IMR-90 (cell line): ENCODE data around the gene TRIP6. TPM values are rescaled to one million over a fixed set of nuclear protein-coding genes. Genes with fewer than 3 reads are reported as not detected.

Source experiments
- ATAC-seq: fragments of 200-7000 bp; cut with Tn5 transposase; 2 replicates; pipeline ENCODE4 v1.9.1; 2020; ENCODE audit warnings: low read depth, mild to moderate bottlenecking, moderate library complexity
- BruUV-seq: library from RNA; stranded (reverse); fragments of 400-500 nt; replicated peaks from 2 replicates; lab custom pipeline; 2021; lab: Mats Ljungman, UMichigan
- CTCF ChIA-PET: fragments of 300-600 bp; formaldehyde crosslinking; extraction: SDS; loops from one replicate; lab custom pipeline; 2021; ENCODE audit warnings: antibody characterized with exemption; lab: Yijun Ruan, JAX
- POLR2A ChIA-PET: fragments of 300-600 bp; sonication (Branson Sonifier 250); formaldehyde crosslinking; loops from one replicate; lab custom pipeline; 2022; ENCODE audit warnings: antibody characterized with exemption; ENCODE audit not compliant: unreplicated experiment; lab: Charles Lee
- DNase-seq: peaks from one replicate; pipeline ENCODE4 v3.0.0; 2013
- H2AFZ ChIP-seq: replicated peaks from 2 replicates; pipeline ENCODE3; 2013; ENCODE audit warnings: low read length, mild to moderate bottlenecking; ENCODE audit not compliant: poor library complexity
- H2AK5ac ChIP-seq: 2 replicates; pipeline ENCODE4 v1.6.1; 2013; ENCODE audit warnings: low read depth, low read length, inconsistent platforms
- H2AK9ac ChIP-seq: replicated peaks from 2 replicates; pipeline ENCODE3; 2013; ENCODE audit warnings: mild to moderate bottlenecking, low read depth, low read length, moderate library complexity; ENCODE audit not compliant: poor library complexity
- H2BK120ac ChIP-seq: 2 replicates; pipeline ENCODE4 v1.6.1; 2013; ENCODE audit warnings: low read depth, low read length, inconsistent platforms
- H2BK15ac ChIP-seq: 3 replicates; pipeline ENCODE4 v1.6.1; 2013; ENCODE audit warnings: low read depth, low read length, inconsistent platforms
- H2BK20ac ChIP-seq: 2 replicates; pipeline ENCODE4 v1.6.1; 2013; ENCODE audit warnings: low read depth, mild to moderate bottlenecking, inconsistent platforms, low read length, moderate library complexity
- H2BK5ac ChIP-seq: 2 replicates; pipeline ENCODE4 v1.6.1; 2013; ENCODE audit warnings: mild to moderate bottlenecking, low read depth, low read length, inconsistent platforms; ENCODE audit not compliant: poor library complexity, severe bottlenecking
- H3K14ac ChIP-seq: replicated peaks from 2 replicates; pipeline ENCODE4 v1.6.1; 2013; ENCODE audit warnings: low read depth, low read length, inconsistent platforms
- H3K18ac ChIP-seq: 2 replicates; pipeline ENCODE4 v1.6.1; 2013; ENCODE audit warnings: low read depth, low read length, control low read depth
- H3K23ac ChIP-seq: 2 replicates; pipeline ENCODE4 v1.6.1; 2013; ENCODE audit warnings: low read depth, low read length, inconsistent platforms
- H3K27ac ChIP-seq: 2 replicates; pipeline ENCODE4 v1.5.1; 2013; ENCODE audit warnings: mild to moderate bottlenecking, control low read depth, low read length; ENCODE audit not compliant: insufficient read depth
- H3K27me3 ChIP-seq: 2 replicates; pipeline ENCODE4 v1.6.1; 2013; ENCODE audit warnings: low read length; ENCODE audit not compliant: control insufficient read depth, insufficient read depth
- H3K36me3 ChIP-seq: 2 replicates; pipeline ENCODE4 v1.6.1; 2013; ENCODE audit warnings: low read length, mixed read lengths; ENCODE audit not compliant: control insufficient read depth, insufficient read depth
- H3K4ac ChIP-seq: 2 replicates; pipeline ENCODE4 v1.6.1; 2013; ENCODE audit warnings: low read depth, low read length, inconsistent platforms
- H3K4me1 ChIP-seq: 2 replicates; pipeline ENCODE4 v1.6.1; 2013; ENCODE audit warnings: low read length, mixed read lengths; ENCODE audit not compliant: control insufficient read depth, insufficient read depth
- H3K4me2 ChIP-seq: 2 replicates; pipeline ENCODE4 v1.6.1; 2013; ENCODE audit warnings: low read depth, mild to moderate bottlenecking, control low read depth, low read length, moderate library complexity
- H3K4me3 ChIP-seq: 2 replicates; pipeline ENCODE4 v1.5.1; 2013; ENCODE audit warnings: low read depth, mild to moderate bottlenecking, control low read depth, low read length, moderate library complexity; ENCODE audit not compliant: insufficient read depth
- H3K56ac ChIP-seq: 2 replicates; pipeline ENCODE4 v1.6.1; 2013; ENCODE audit warnings: low read length, inconsistent platforms; ENCODE audit not compliant: insufficient read depth; ENCODE audit errors: extremely low read depth
- H3K79me1 ChIP-seq, 2 experiments: 2 replicates each; pipeline ENCODE4 v1.6.1; 2013; ENCODE audit warnings: low read length in 2 of 2, inconsistent platforms in 1 of 2, low read depth in 1 of 2
- H3K9ac ChIP-seq: 2 replicates; pipeline ENCODE4 v1.6.1; 2013; ENCODE audit warnings: low read depth, low read length, control low read depth
- H3K9me1 ChIP-seq: 2 replicates; pipeline ENCODE4 v1.6.1; 2013; ENCODE audit warnings: low read length, inconsistent platforms; ENCODE audit not compliant: insufficient read depth
- H3K9me3 ChIP-seq: 2 replicates; pipeline ENCODE4 v1.6.1; 2013; ENCODE audit warnings: low read length; ENCODE audit not compliant: control insufficient read depth, insufficient read depth
- H4K20me1 ChIP-seq: 2 replicates; pipeline ENCODE4 v1.6.1; 2013; ENCODE audit warnings: low read length, inconsistent platforms; ENCODE audit not compliant: insufficient read depth
- H4K5ac ChIP-seq: 2 replicates; pipeline ENCODE4 v1.6.1; 2013; ENCODE audit warnings: mild to moderate bottlenecking, low read depth, low read length, control low read depth
- H4K8ac ChIP-seq, 2 experiments: 2 replicates each; pipeline ENCODE4 v1.6.1; 2013; ENCODE audit warnings: low read depth in 2 of 2, low read length in 2 of 2, control low read depth in 1 of 2, inconsistent platforms in 1 of 2
- H4K91ac ChIP-seq: 2 replicates; pipeline ENCODE4 v1.6.1; 2013; ENCODE audit warnings: low read depth, low read length, inconsistent platforms; ENCODE audit not compliant: insufficient read depth
- BHLHE40 ChIP-seq: fragments of 150-350 bp; IDR thresholded peaks from 2 replicates; pipeline ENCODE4 v1.6.1; 2016; ENCODE audit warnings: mild to moderate bottlenecking, low read depth, low read length
- CEBPB ChIP-seq: IDR thresholded peaks from 2 replicates; pipeline ENCODE4 v1.6.1; 2012; ENCODE audit warnings: low read depth, low read length, improper control_type of control experiment
- CHD1 ChIP-seq: IDR thresholded peaks from 2 replicates; pipeline ENCODE4 v1.6.1; 2012; ENCODE audit warnings: low read depth, low read length, improper control_type of control experiment
- CTCF ChIP-seq: conservative IDR thresholded peaks from 2 replicates; pipeline ENCODE4 v1.5.1; 2012; ENCODE audit warnings: mild to moderate bottlenecking, low read depth, low read length, improper control_type of control experiment
- ELK1 ChIP-seq: fragments of 150-350 bp; IDR thresholded peaks from 2 replicates; pipeline ENCODE4 v1.6.1; 2016; ENCODE audit warnings: low read depth, mild to moderate bottlenecking, low read length, moderate library complexity, borderline replicate concordance
- FOS ChIP-seq: fragments of 150-350 bp; IDR thresholded peaks from 2 replicates; pipeline ENCODE4 v1.6.1; 2016; ENCODE audit warnings: low read depth, low read length
- MAFK ChIP-seq: IDR thresholded peaks from 2 replicates; pipeline ENCODE4 v1.6.1; 2012; ENCODE audit warnings: low read depth, low read length, improper control_type of control experiment
- MAZ ChIP-seq: IDR thresholded peaks from 2 replicates; pipeline ENCODE4 v1.6.1; 2012; ENCODE audit warnings: low read depth, mild to moderate bottlenecking, low read length, improper control_type of control experiment, moderate library complexity, borderline replicate concordance
- MXI1 ChIP-seq: IDR thresholded peaks from 2 replicates; pipeline ENCODE4 v1.6.1; 2012; ENCODE audit warnings: low read depth, mild to moderate bottlenecking, low read length, moderate library complexity, borderline replicate concordance
- NFE2L2 ChIP-seq: fragments of 150-350 bp; IDR thresholded peaks from 2 replicates; pipeline ENCODE4 v1.6.1; 2016; ENCODE audit warnings: low read depth, mild to moderate bottlenecking, low read length
- POLR2A ChIP-seq: IDR thresholded peaks from 2 replicates; pipeline ENCODE4 v1.6.1; 2012; ENCODE audit warnings: mild to moderate bottlenecking, low read depth, low read length
- RAD21 ChIP-seq: IDR thresholded peaks from 2 replicates; pipeline ENCODE4 v1.6.1; 2012; ENCODE audit warnings: low read length, improper control_type of control experiment
- RCOR1 ChIP-seq: IDR thresholded peaks from 2 replicates; pipeline ENCODE4 v1.6.1; 2012; ENCODE audit warnings: mild to moderate bottlenecking, low read length, improper control_type of control experiment; ENCODE audit not compliant: insufficient replicate concordance
- RFX5 ChIP-seq: IDR thresholded peaks from 2 replicates; pipeline ENCODE4 v1.8.0; 2012; ENCODE audit warnings: low read depth, mild to moderate bottlenecking, low read length, moderate library complexity
- SMC3 ChIP-seq: fragments of 150-350 bp; IDR thresholded peaks from 2 replicates; pipeline ENCODE4 v1.6.1; 2016; ENCODE audit warnings: low read depth, mild to moderate bottlenecking, antibody characterized with exemption, low read length, moderate library complexity
- USF2 ChIP-seq: fragments of 150-350 bp; IDR thresholded peaks from 2 replicates; pipeline ENCODE4 v1.6.1; 2017; ENCODE audit warnings: mild to moderate bottlenecking, antibody characterized with exemption, low read length, low read depth
- WGBS, 2 experiments: methylation state at CpG; one replicate each; pipeline versions ENCODE4 v1.1.5 to v1.1.7; 2013; ENCODE audit warnings: missing lambda C conversion rate in 2 of 2; ENCODE audit not compliant: insufficient read length in 1 of 2; ENCODE audit errors: extremely low coverage in 2 of 2; 5-methylcytosine and 5-hydroxymethylcytosine counted together
- dilution Hi-C: fragments of 300-500 bp; cut with HindIII; formaldehyde crosslinking; loops from one replicate; pipeline ENCODE4 v1.14.3; 2018; ENCODE audit warnings: low sequenced_read_pairs; ENCODE audit not compliant: unreplicated experiment
- in situ Hi-C: fragments of 300-500 bp; cut with MboI; formaldehyde crosslinking; loops from 3 replicates; pipeline ENCODE4 v1.14.3; 2019; ENCODE audit warnings: low sequenced_read_pairs, inconsistent platforms, mixed read lengths
- intact Hi-C: fragments of 100-400 bp; cut with micrococcal nuclease; formaldehyde crosslinking; loops from 2 replicates; pipeline ENCODE4 v1.10.0; 2022
- polyA plus RNA-seq, 3 experiments: library from polyadenylated mRNA; depleted of rRNA; stranded (reverse); fragments of >200 nt; gene quantifications; 2 replicates each; pipeline ENCODE4 v1.2.3, GENCODE V29; 2012; ENCODE audit warnings: low replicate concordance in 1 of 3
- total RNA-seq: library from RNA; depleted of rRNA; stranded (reverse); fragments of >200 nt; gene quantifications from 2 replicates; pipeline ENCODE4 v1.2.3, GENCODE V29; 2012

TRIP6 gene
- total and polyA plus RNA-seq, 2 of the 4 experiments (the other 2 are of a cell fraction) = 36.4 to 72.3 TPM

- TF ChIP-seq BHLHE40 (no peak), MAFK (no peak), NFE2L2 (no peak), MAZ (no peak), CEBPB (no peak), POLR2A (no peak), RFX5 (no peak), CHD1 (no peak), ELK1 (no peak), RCOR1 (no peak), RAD21 (no peak), MXI1 (no peak), FOS (no peak), CTCF (no peak), SMC3 (no peak), USF2 (no peak)
- no peak overlapping the region for H2BK120ac ChIP-seq
- H3K9me1 ChIP-seq = peaks cover under 1% of the 10 kb centered on the region; the same call in 1 of the 2 replicates
- no peaks in the 10 kb centered on the region for H3K27me3 ChIP-seq
- peaks cover 38 to 70% of the 10 kb centered on the region in 2 experiments for H3K79me1 ChIP-seq
- no peak overlapping the region for H3K14ac ChIP-seq
- H3K36me3 ChIP-seq = peaks cover 75% of the 10 kb centered on the region
- ChIA-PET CTCF (no interaction called here), POLR2A (no interaction called here)
- no peak overlapping the region for H2BK20ac ChIP-seq
- H2BK5ac ChIP-seq = no peak overlapping the region
- H4K5ac ChIP-seq = no peak overlapping the region
- WGBS, 2 experiments = 92% methylated on average over 10 of the region's 22 CpGs; no CpG with 5 or more reads in 1 of the 2 experiments
- H4K91ac ChIP-seq = no peak overlapping the region
- dilution Hi-C loops (no loop called here), in situ Hi-C loops (no loop called here), intact Hi-C loops (no loop called here)
- no peak overlapping the region for H2BK15ac ChIP-seq
- no peaks in the 10 kb centered on the region for H3K9me3 ChIP-seq
- no peak overlapping the region for H3K4ac ChIP-seq
- H3K4me3 ChIP-seq = no peak overlapping the region
- H4K8ac ChIP-seq = no peak overlapping the region
- H3K56ac ChIP-seq = no peak overlapping the region
- no TSS peak for BruUV-seq
- H3K27ac ChIP-seq = no peak overlapping the region
- H2AK9ac ChIP-seq = no peak overlapping the region
- ATAC-seq = no peak
- H3K9ac ChIP-seq = no peak overlapping the region
- DNase-seq = no peak
- no peak overlapping the region for H2AK5ac ChIP-seq
- peaks cover 10% of the 10 kb centered on the region for H3K4me1 ChIP-seq
- H3K18ac ChIP-seq = no peak overlapping the region
- no peak overlapping the region for H2AFZ ChIP-seq
- no peak overlapping the region for H3K4me2 ChIP-seq
- H3K23ac ChIP-seq = no peak overlapping the region
- H4K20me1 ChIP-seq = peaks cover 25% of the 10 kb centered on the region
Measured at GRCh38 chr7:100885440-100886141, 18.4 kb downstream of the TRIP6 start.
